ENCODE data around the gene HIKESHI.
"Not testable (repeated sequence)": the region's sequence is repeated elsewhere in the genome, so short reads cannot be mapped to it uniquely, and the experiment has no call there.

The HIKESHI gene, protein sequence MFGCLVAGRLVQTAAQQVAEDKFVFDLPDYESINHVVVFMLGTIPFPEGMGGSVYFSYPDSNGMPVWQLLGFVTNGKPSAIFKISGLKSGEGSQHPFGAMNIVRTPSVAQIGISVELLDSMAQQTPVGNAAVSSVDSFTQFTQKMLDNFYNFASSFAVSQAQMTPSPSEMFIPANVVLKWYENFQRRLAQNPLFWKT

DNA sequence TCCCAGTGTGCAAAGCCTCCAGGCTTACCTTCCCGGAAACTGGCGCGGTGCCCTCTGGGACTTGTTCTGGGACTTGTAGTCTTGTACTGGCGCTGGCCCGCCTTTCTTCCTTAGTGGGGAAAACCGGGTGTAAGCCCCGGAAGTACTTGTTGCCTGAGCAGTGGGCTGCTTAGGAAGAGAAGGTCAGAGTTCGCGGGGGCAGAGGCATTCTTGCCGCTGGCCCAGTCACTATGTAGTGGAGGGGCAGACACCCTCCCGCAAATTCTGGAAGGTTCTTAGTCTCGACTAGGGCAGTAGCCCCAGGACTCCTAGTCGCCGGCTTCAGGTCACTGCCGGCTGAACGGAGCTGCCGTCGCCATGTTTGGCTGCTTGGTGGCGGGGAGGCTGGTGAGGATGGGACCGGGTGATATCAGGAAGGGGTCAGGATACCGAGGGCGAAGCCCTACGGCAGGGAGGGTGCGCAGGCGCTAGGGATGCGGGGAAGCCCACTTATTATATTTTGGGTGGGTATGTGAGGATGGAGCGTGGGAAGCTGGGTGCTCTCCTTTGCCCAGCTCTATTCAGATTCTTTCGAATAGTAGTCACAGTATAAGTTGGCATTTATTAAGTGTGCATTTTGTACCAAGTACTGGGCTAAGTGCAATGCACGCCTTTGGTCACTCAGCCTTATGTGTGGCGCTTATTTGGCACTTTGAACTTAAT, at the start of gene HIKESHI:
TSS of gene HIKESHI (plus strand) at position 149 of the 702 bp plus-strand sequence. CDS start at position 358, 209 bp downstream.
- peak; percentile 82 for DNase-seq (ENCODE audit: low spot score)

DNA sequence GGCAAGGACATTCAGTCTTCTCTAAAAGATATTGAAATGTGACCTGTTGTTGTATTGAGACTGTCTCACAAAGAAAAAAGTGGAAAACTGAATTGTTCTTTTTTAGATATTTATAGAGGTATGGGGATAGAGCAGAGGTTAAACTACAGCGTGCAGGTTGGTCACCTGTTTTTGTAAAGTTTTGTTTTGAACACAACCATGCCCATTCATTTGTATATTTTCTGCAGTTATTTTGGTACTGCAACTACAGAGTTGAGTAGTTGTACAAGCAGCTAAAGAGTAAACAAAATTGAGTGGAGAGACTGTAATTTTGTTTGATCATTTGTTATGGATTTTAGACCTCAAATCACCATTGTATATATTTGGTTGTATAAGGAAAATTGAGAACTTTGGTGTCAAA, 46.1 kb upstream of the HIKESHI start:
- no peak for DNase-seq (ENCODE audit: low spot score)

DNA sequence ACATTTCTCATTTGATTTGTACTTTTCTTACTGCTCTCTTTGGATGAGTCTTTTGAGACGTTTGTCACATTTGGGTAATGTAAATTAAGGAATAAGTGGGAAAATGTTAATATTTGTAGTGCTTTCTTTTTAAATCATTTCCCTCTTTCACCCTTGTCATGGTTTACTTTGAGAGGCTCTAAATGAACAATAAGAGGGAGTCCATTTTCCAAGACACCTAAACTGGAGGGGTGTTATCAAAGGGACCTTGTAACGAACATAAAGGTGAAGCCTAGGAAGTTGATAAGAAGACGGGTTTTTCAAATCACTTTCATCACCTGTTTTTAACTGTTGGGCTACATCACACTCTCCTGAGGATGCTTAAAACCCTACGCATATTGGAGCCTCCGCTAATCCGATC, 45.4 kb upstream of the HIKESHI start:
- no peak for DNase-seq (ENCODE audit: low spot score)

DNA sequence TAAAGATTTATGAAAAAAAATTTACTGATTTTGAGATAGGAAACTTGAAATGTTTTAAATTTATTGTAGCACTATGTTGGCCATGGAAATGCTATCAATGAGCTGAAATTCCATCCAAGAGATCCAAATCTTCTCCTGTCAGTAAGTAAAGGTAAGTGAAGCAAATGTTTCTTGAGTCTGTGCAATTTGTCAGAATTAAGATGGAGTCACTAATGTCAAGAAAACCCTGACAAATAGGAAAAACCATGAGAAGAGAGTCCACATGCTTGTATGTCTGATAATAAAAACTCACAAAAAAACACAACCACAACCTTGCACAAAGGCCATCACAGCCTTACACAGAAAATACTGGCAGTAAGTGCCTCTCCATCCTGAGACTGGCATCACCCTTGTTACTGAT, 44.6 kb upstream of the HIKESHI start:
- no peak for DNase-seq (ENCODE audit: low spot score)

DNA sequence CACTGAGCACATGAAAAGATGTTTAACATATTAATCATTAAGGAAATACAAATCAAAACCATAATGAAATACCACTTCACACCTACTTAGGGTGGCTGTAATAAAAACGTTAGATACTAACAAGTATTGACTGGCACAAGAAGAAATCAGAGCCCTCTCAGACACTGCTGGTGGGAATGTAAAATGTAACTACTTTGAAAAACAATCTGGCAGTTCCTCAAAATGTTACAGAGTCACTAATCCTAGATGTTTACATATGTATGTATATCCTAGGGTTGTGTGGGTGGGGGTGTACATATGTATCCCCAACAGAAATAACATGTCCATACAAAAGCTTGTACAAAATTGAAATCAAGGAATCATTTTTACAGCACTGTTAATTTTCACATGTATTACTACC, 42.3 kb upstream of the HIKESHI start:
- DNase-seq (ENCODE audit: low spot score): no peak

DNA sequence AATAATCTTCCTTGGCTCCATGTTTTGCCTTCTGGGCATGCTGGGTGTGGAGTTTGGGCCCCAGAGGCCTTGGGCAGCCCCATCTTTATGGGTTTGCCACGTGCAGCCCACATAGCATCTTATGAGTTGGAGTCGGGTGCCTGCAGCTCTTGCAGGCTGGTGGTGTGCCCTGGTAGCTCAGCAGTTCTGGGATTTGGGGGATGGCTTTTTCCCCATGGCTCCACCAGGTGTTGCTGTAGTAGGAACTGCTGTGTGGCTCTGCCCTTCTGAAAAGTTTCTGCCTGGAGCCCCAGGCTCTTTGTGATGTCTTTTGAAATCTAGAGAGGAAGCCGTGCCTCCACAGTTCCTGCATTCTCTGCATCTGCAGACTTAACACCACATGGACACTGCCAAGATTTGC, 40.7 kb upstream of the HIKESHI start:
- no peak for DNase-seq (ENCODE audit: low spot score)

DNA sequence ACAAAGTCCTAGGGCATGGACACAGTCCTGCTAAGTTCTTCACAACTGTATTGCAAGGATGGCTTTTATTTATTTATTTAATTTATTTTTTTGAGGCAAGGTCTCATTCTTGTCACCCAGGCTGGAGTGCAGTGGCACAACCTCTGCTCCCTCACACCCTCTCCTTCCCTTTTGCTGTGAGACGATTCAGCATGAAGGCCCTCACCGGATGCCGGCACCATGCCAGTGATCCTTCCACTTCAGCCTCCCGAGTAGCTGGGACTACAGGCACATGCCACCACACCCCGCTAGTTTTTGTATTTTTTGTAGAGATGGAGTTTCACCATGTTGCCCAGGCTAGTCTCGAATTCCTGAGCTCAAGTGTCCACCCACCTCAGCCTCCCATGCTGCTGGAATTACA, 39.7 kb upstream of the HIKESHI start:
- DNase-seq (ENCODE audit: low spot score): no peak

DNA sequence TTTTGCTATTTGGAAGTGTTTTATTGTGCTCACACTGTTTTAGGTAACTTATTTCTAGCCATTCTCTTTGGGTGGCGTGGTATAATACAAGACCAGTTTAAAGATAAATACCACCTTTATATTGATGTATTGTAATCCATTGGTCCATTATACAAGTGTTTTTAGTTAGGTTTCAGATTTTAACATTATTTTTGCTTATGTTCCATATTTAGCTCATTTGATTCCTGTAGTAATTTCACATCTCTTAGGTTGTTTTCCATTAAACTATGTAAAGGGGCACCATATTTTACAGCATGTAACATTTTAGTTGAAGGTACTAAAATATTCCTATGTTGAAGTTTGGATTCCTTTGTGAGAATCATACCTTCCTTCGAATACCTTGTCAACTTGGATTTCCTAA, 37.4 kb upstream of the HIKESHI start:
- no peak for DNase-seq (ENCODE audit: low spot score)

DNA sequence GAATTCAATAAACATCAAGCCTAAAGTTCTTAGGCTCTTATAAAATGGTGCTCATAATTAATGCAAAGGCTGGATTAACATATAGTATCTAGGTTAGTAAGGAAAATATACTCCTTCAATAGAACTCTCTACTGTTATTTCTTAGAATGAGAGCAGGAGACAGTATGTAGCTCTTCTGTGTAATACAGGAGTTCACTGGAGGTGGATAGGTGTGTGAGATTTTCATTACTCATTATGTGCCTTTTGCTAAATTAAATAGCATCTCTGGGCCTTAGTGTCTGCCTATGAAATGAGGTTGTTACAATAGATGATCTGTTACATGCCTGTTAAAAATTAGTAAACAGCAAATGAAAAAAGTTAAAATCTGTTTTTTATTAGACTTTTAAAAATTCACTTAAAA, 36.8 kb upstream of the HIKESHI start:
- DNase-seq (ENCODE audit: low spot score): no peak

DNA sequence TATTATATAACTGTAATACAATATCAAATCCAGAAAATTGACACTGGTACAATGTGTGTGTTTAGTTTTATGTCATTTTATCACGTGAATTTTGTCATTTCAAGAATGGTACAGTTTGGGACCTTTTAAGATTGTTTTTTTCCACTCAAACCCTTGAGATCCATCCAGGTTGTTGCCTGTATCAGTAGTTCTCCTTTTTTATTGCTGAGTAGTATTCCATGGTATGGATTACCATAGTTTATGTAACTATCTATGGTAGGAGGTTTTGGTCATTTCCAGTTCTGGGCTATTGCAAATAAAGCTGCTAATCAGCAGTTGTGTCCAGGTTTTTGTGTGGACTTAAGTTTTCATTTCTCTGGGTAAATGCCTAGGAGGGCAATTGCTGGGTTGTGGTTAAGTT, 32.4 kb upstream of the HIKESHI start:
- no peak for DNase-seq (ENCODE audit: low spot score)

DNA sequence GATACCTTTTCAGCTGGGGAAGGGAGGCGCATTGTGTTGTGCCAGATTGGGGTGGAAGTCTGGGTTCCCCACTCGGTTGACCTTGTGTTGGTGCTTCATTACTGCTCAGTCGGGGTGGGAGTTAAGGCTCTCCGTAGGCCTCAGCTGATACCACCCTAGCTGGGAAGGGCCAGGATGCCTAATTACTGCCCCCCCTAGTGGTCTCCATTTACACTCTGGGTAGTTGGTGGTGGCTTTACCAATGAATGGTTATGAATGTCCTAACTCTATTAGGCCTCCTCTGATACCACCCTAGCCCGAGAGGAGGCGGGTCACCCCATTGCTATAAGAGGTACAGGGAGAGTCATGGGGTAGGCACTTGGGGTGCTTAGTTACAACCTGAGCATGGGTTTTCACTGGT, 27.5 kb upstream of the HIKESHI start:
- DNase-seq (ENCODE audit: low spot score): no peak

DNA sequence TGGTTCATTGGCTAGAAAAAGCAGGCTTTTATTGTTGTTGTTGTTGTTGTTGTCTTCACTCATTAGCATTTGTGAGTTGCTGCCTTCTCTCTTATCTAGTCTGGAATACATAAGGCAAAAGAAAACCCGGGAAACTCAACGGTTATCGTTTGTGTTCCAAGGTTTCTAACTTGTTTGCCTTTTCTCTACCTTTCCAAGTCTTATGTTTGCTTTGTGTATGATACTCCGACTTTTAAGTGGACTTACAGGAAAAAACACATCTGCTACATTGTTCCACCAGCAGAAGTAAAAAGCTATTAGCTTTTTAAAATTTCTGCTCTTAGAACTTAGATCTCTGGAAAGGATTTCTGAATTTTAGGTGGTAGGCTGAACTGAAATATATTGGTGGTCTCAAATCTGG, 27.0 kb upstream of the HIKESHI start:
- DNase-seq (ENCODE audit: low spot score): no peak

DNA sequence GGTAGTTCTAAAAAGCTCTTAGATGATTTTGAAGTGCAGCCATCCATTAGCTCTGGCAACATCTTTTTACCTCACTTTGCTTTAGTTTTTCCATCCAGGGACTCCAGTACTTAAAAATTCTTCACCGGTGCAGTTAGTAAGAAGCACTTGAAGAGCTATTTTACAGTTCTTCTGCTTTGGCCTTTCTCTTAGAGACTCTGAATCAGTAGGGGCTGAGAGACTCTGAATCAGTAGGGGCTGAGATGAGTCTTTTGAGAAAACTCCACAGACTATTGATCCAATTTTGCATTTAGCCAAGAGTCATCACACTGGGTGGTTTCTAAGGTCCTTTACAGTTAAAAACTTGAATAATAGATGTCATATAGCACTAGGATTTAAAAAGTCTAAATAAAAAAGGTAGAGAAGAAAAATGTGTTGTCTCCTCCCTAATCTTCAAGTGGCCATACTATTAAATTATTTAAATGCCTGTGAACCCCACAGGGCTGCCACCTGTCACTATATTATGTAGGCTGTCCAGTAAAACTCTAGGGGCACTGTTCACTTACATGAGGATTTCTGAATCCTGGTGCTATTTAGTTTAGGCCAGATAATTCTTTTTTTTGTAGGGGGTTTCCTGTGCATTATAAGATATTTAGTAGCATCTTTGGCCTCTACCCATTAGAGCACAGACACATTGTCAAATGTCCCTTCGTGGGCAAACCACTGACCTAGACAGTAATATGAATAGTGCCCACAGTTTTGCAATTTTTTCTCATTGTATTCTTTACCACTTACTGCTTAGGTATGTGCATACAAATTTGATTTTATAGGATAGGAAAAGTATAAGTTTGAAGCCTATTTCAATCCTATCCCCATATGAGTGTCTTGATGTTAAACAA, 26.3 kb upstream of the HIKESHI start:
- no peak for DNase-seq (ENCODE audit: low spot score)

DNA sequence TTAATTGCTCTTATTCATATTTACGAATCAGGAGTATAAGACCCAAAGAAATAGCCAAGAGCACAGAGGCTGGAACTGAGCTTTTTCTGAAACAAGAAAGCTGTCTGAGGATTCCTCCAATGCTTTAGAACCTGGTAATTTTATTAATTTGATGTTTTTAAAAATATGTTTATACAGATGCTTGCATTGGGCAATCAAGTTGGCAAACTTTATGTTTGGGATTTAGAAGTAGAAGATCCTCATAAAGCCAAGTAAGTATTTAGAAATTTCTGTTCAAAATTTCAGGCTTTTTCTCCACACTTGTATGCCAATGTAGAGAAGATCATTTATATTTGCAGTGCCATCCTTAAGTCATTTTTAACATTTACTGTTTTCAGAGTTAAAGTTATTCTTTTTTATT, 24.3 kb upstream of the HIKESHI start:
- DNase-seq (ENCODE audit: low spot score): no peak

DNA sequence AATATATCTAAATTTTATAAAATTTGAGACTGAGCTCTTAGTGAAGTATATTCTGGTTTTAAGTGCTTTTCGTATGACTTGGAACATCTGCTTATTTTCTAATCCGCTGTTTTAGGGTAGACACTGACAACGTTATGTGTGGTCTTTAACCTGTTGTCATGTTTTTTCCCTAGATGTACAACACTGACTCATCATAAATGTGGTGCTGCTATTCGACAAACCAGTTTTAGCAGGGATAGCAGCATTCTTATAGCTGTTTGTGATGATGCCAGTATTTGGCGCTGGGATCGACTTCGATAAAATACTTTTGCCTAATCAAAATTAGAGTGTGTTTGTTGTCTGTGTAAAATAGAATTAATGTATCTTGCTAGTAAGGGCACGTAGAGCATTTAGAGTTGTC, 23.8 kb upstream of the HIKESHI start:
- DNase-seq (ENCODE audit: low spot score): no peak

DNA sequence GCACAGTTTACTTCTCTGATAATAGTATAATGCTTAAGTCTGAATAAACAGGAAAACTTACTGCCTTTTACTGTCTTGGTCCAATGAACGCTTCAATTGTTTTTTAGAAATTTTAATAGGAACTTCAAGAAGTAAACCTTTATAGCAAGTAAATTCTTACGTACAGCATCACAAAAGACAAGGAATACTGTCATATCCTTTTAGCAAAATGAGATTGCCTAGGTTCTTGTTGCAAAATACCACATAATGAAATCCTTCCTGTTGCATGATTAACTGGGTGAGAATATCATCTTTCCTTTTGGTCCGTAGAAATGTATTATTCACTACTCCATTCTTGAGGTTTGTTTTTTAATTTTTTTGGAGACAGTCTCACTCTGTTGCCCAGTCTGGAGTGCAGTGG, 22.3 kb upstream of the HIKESHI start:
- no peak for DNase-seq (ENCODE audit: low spot score)

DNA sequence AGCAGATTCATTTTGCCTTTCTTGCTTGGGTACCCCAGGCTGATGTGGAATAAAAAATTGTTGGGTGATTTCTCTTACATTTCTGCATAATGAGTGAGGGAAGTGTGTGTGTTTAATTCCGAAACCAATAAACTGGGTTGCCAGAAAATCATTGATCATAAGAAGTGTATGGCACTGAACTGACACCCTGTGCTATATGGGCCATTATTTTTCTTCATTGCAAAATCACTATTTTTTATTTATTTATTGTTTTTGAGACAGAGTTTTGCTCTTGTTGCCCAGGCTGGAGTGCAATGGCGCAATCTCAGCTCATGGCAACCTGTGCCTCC, 14.6 kb upstream of the HIKESHI start:
- no peak for DNase-seq (ENCODE audit: low spot score)

DNA sequence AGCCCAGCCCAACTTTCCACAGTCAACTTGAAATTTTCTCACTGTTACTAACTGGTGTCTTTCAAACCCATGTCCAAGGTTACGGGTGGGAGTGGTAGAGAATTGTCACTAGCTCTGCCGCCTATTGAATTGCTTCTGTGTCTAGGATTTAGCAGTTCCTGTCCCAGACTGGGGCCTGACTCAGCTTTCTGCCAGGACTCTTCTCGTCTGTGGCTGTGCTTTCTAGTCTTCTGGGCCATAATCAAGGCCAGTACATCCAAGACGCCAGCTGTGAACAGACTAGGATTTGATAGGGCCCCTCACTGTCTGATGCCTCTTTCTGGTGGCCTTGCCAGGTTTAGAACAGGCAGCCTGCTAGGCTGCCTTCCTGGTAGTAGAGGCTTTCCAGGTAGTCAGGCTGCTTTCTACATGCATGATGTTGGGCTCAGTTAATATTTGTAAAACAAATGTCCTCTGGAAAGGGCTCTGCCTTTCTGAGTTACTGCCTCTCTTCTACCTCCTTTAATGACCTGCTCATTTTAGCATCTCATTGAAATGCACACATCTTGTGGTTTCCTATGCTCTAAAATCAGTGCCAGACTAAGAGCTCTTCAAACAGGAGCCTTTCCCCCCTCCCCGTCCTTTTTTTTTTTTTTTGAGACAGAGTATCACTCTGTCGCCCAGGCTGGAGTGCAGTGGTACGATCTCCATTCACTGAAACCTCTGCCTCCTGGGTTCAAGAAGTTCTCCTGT, 13.1 kb upstream of the HIKESHI start:
- peak; percentile 7 for DNase-seq (ENCODE audit: low spot score)

DNA sequence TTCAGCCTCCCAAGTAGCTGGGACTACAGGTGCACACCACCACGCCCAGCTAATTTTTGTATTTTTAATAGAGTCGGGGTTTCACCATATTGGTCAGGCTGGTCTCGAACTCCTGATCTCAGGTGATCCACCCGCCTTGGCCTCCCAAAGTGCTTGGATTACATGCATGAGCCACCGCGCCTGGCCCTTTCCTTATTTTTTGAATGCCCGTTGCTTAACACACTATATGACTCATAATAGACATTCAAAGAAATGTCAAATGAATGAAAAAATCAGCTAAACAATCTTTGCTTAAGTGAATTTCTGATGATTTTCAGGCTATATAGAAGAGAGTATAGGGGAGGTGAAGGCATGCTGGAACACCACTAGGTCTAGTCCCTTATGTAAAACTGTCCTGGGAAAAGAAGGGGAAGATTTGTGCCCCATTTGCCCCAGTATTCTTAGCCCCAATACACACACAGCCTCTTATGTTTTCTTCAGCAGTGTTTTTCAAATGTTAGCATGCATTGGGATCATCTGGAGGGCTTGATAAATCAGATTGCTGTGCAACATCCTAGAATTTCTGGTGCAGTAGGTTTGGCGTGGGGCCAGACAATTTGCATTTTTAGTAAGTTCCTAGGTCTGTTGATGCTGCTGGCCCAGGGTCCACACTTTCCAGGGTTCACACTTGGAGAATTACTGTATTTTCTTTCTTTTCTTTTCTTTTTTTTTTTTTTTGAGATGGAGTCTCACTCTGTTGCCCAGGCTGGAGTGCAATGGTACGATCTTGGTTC, 12.3 kb upstream of the HIKESHI start:
- not testable (repeated sequence) for DNase-seq (ENCODE audit: low spot score)

DNA sequence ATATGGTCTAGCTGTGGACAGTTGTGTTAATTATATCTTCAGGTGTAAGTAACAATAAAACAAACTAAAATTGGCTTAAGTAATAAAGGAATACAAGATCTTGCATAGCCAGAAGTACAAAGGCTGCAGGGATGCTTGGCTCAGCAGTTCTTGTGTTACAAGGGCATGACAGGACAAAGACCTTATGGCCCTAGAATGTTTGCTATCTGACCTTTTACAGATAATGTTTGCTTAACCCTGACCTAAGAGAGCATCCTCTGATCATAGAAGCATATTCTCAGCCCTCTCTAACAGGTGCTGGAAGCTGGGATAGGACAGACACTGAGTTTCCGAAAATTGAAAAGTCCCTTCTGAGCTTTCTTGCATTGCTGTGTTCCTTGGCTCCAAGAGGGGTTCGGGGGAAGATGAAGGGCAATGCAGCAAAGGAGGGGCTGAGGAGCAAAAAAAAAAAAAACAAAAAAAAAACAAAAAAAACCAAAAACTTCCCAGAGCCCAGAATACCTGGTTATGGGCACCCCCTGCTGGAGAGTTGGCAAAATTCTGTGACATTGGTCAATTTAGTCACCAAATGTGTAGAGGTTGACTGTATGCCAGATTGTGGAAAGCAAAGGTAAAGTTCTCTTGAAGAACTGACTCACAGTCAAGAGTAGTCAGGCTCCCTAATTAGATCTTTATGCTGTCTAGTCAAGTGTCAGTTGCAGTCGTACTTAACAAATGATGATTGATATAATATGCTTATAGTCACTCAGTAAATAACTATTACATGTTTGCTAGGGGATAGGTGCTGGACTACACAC, 10.4 kb upstream of the HIKESHI start:
- peak; percentile 63 for DNase-seq (ENCODE audit: low spot score)
